Activated CD4-positive, alpha-beta T cell treated with anti-CD3 and anti-CD28 coated beads for 48 hours (primary cell): ENCODE measurements around the gene ZNF680.
"Not testable (repeated sequence)": the region's sequence is repeated elsewhere in the genome, so short reads cannot be mapped to it uniquely, and the experiment has no call there.

ENCODE experiments used
- DNase-seq: peaks from one replicate; pipeline ENCODE4 v3.0.0-alpha.2; 2020

The ZNF680 gene

DNA sequence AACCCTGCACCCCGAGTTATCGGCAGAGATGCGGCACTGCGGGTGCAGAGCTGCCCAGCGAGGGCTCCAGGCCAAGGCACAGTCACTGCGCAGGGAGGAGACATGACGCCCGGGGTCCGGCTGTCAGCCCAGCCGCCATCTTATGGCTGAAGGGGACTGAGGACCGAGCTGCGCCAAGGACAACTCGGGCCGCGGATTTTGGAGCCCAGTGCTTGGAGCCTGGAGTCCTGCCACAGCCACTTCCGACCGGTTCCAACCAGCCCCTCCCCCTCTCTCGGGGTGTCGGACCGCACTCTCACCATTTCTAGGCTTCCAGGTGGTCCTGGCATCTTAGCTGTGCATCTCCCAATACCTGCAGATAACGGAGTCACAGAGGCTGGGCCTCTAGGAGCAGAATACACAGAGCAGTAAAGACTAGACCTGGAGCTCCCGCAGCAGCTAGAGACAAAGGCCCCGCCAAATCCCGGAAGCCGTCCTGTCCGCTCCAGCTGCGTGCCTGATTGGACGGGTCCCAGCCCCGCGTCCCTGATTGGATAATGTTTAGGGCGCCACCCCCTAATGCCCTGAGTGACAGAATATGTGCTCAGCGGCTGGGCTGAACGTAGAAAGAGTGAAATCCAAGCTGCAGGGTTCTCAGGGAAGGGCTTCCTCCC lies at the start of gene ZNF680:
ZNF680 (minus strand) TSS at position 446 of the 653 bp plus-strand sequence; CDS start at position 329, 117 bp downstream.
- DNase-seq, result peak; percentile 92

DNA sequence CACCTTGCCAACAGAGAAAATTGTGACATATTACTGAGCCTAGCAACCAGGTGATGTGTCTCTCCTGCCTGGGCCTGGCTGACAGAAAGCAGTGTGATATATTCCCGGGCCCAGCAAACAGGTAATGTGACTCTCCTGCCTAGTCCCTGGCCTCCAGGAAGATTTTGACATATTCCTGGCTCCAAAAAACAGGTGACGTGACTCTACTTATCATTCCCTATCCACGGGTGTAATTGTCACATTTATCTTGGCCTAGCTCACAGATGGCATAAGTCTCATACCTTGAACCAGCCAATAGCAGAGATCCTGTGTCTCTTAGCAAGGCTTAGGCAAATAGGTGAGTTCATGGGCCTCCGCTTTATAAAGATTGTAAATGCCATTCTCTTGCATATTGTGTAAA lies 49.6 kb upstream of the ZNF680 start:
- no peak for DNase-seq

DNA sequence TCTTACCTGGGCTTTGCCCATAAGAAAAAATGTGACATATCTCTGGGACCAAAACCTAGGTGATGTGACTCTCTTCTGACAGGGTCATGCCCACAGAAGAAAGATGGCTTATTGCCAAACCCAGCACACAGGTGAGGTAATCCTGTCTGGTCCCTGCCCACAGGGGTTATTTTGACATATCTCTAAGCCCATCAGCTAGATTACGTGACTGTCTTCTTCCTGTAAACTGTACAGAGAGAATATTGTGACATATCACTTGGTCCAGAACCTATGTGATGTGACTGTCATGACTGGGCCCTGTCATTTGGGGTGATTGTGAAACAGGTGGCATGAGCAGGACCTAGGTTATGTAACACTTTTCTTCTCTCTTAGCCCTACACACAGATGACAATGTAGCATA lies 48.8 kb upstream of the ZNF680 start:
- no peak for DNase-seq

DNA sequence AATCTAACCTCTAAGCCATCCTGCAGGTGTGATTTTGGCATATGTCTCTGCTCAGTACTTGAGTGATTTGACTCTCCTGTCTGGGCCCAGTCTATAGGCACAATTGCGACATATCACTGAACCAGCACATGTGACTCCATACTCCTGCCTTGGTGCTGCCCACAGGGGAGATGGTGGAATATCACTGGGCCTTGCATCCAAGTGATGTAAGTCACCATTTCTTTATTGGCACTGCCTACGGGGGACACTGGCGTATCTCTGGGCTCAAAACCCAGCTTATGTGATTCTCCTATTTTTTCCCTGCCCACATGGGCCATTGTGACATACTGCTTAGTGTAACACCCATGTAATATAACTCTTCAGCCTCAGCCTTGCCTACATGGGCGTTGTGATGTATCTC lies 48.1 kb upstream of the ZNF680 start:
- no peak for DNase-seq

DNA sequence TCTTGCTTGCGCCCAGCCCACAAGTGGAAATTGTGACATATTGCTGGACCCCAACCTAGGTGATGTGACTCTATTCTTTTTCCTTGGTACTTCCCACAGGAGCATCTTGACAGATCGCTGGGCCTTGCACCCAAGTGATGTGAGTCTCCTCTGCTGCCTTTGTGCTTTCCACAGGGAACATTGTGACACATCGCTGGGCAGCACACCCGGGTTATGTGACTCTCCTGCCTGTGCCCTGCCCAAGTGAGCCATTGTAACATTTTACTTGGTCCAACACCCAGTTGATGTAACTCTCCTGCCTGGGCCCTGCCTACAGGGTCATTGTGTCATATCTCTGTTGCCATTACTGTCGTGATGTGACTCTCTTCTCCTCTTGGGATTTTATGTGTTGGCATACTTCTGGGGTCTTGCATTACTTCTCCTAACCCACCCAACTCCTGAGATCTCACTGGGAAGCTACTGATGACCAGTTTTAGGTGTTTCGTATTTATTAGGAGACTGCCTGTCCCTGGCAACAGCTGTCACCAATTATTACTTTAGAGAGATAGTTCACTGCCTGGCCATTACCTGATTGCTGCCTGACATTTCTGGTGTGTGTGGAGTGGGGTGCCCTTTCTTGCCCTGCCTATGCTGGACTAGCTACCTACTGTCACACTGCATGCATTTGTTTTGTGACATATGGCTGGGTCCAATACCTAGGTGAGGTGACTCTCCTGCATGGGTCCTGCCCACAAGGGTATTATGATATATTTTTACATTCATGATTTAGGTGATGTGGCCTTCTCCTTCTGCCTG lies 45.4 kb upstream of the ZNF680 start:
- no peak for DNase-seq

DNA sequence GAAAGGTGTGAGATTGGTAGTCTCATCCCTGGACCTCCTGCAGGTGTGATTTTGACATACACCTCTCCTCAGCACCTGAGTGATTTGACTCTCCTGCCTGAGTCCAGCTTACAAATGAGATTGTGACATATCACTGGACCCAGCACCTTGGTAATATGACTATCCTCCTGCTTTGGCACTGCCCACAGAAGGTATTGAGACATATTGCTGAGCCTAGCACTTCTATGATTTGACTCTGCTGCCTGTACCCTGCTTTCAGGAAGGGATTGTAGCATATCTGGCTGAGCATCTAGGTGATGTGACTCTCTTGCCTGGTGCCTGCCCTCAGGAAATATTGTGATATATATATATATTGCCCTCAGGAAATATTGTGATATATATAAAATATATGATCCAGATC lies 43.5 kb upstream of the ZNF680 start:
- no peak for DNase-seq

DNA sequence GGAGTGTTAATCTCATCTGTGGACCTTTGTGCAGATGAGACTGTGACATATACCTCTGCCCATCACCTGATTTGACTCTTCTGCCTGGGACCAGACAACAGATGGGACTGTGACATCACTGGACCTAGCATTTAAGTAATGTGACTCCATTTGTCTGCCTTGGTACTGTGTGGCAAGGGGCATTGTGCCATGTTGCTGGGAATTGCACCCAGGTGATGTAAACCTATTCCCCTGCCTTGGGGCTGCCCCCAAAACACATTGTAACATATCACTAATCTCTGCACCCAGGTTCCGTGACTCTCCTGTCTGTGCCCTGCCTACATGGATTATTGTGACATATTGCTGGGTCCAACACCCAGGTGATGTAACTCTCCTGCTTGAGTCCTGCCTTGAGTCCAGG lies 40.4 kb upstream of the ZNF680 start:
- no peak for DNase-seq

DNA sequence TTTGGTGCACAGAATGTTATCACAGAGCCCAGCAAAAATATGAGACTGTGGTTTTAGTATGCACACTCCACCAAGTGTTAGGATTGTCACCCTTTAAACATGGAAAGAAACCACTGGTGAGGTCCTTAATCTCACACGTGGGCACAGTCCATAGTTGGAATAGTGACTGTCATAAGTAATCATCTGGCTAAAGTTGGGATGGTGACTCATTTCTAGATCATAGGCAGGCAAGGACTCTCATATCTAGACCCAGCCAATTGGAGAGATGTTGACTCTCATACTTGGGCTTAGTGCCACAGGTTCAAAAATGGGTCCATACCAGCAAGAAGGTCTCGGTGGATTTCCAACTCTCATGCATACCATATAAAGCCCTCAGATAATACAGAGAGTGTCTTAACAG lies 39.6 kb upstream of the ZNF680 start:
- DNase-seq, result no peak

DNA sequence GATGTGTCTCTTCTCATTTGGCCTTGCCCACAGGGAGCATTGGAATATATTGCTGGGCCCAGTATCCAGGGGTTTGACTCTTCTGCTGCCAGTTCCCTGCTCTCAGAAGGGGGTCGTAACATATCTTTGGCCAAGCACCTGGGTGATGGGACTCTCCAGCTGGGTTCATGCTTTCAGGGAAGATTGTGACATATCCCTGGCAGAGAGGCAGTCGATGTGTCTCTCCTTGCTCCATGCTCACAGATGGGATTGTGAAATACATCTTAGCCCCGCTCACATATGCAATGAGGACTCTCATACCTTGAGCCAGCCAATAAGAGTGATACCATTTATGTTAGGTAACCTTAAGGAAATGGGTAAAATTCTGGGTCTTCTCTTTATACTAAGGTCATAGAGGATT lies 39.2 kb upstream of the ZNF680 start:
- DNase-seq, result no peak

DNA sequence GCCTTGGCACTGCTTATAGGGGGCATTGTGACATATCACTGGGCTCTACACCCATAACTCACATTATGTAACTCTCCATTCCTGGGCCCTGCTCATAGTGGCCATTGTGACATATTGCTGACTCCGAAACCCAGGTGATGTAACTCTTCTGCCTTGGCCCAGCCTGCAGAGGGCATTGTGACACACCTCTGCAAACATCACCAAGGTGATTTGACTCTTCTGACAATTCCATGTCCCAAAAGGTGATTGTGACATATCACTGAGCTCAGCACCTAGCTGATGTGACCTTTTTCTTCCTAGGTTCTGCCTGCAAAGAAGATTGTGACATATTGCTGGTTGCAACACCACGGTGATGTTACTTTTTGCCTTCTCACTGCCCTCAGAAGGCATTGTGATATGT lies 36.5 kb upstream of the ZNF680 start:
- no peak for DNase-seq

DNA sequence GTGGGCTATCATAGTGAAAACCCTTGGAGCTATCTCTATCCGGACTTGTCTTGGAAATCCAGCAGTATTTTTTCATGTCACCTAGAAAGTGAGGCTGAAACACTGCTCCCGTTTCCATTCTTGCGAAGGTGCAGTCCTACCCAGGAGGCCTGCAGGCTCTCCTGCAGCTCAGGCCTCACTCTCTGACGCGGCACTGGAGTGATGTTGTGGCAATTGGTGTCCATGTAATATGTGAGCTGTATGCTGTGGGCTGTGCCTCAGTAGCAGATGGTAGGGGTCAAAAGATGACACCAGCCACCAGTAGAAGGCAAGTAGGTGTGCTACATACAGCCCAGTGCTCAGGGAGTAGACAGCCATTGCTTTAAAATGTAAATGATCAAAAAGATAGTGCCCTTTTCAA lies 28.1 kb upstream of the ZNF680 start:
- no peak for DNase-seq

DNA sequence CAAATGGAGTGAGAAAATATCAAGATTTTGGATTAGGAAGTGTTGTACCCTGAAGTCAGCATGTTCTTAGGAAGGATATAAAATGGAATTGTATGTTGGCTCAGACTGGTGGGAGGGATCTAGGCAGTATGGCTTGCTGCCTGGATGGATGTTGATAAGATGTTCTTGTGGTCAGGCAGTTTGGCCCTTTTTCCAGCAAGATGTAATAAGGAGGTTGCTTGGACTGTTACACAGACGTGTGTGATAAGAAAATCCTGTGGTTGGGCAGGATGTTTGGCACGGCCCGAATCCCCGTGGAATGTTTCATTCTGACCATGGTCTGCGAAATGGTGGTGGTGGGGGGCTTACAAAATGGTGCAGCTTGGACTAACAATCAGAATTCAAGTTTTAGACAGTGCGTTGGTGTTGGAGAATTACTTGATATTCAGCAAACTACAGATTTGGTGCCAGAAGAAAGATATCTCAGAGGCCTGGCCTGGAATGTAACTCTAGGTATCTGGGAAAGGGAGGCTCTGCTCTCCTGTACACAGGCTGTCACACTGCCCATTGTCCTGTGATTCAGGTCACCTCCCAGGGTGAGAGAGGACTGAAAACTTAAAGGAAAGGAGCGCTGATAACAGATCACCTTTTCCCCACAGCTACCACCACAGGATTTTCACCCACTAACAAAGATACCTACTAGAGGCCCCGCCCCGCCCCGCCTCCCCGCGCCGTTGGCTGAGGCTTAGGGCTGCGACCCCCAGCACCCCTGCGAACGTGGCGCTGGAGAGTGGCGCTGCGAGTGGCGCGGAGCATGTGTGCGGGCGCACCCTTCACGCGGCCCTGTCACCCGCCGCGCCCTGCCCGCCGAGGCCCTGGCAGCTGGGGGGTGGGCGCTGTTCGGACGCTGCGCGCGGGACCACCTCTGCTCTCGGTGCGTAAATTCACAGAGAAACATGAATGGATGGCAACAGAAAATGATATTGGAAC lies 19.3 kb upstream of the ZNF680 start:
- DNase-seq, result no peak

DNA sequence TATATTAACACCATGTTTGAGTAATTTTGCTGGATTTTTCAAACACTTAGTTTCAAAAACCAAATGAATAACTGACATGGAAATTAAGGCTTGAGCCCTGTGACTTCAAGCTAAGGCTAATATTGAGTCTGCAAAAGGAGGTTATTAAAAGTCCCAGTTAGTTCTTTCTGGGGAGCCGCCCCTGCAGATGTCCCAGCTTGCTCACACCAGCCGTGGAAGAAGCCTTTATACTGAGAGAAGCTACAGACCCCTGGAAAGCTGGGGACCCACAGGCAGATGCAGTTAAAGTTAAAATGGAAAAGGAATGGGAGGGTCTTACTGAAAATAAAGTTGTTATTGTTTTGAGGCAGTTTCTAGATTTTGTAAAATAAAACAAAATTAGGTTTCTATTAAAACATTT lies 18.5 kb upstream of the ZNF680 start:
- DNase-seq, result no peak

DNA sequence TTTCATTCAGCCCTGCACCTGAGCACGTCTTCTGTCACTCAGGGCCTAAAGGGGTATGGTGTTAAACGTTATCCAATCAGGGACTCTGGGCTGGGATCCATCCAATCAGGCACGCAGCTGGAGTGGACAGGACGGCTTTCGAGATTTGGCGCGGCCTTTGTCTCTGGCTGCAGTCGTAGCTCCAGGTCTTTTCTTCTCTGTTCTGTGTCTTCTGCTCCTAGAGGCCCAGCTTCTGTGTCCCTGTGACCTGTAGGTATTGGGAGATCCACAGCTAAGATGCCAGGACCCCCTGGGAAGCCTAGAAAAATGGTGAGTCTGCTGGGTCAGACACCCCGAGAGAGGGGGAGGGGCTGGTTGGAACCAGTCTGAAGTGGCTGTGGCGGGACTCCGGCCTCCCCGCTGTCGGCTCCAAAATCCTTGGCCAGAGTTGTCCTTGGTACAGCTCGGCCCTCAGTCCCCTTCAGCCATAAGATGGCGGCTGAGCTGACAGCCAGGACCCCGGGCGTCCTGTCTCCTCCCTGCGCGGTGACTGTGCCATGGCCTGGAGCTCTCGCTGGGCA lies 11.7 kb upstream of the ZNF680 start:
- no peak for DNase-seq

DNA sequence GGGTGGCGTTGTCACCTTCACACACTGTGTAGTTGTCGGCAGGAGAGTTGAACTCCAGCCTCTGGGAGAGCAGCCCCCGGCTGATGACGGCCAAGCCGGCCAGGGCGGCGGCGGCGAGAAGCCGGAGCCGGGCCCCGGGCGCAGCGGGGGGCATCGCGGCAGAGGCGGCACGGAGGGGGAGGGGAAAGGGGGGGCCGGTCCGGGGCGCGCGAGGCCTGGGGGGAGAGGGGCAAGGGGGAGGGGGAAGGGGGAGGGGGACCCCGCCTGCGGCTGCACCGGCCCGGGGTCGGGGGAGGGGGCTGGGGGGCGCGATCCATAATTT lies 7.4 kb upstream of the ZNF680 start:
- not testable (repeated sequence) for DNase-seq

DNA sequence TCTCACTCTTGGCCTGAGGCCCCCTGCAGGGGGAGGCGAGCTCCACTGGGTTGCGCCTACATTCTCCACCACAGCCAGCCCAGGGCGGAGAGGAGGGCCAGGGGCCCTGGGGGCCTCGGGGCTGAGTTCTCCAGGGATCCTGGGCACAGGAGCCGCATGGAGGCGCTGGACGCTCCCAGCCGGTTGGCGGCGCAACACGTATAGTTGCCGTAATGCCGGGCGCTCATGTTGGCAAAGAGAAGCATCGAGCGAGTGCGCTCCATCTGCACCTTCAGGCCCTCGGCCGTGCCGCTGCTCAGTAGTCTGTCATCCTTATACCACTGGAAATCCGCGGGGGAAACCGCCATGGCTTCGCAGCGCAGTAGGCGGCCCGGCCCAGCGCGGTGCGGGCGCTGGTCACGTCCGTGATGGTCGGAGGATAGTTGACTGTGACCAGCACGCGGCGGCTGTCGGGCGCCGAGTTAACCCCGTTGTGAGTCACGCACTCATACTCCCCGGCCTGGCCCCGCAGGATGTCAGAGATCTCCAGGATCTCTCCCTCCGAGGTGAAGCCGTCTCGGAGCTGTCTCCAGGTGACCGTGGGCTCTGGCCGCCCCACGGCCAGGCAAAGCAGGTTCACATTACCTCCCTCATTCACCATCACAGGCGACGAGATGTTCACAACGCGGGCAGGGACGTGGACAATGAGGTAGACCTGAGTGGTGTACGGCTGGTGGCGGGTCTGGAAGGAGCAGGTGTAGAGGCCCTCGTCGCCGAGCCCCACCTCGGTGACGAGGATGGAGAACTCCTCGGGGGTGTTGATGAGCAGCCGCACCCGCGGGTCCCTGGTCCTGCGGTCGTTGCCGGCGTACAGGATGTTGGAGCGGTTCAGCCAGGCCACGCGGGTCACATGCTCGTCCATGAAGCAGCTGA lies 6.8 kb upstream of the ZNF680 start:
- peak; percentile 52 for DNase-seq

DNA sequence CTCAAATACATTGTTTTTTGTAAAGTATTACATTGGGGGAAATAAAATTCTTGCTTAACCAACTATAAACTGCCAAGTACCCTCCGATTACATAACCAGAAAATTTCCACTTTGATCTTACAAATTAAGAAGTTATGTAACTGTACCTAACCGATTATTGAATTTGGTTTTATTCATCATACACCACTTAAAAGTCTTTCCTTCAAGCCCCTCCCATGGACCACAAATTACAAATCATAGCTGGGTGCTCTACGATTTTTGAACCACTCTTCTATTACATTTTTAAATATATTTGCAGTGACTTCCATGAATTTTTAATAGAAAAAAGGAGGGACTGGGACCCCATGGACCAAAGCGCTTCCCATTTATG lies 630 bp downstream of the ZNF680 start:
- DNase-seq, result no peak

DNA sequence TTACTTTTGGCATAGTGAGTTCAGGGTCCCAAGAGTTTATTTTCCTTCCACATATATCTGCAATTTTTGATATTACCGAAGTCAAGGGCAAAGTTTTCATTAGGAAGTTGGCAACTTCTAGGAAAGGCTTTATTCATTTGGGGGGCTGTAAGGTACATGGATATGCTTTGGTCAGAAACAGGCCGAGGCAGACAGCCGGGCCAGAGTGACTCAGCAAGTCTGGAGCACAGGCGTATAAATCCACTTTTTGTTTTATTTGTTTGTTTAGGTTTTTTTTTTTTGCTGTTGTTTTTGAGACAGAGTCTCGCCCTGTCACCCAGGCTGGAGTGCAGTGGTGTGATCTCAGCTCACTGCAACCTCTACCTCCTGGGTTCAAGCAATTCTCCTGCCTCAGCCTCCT lies 3.7 kb downstream of the ZNF680 start:
- DNase-seq, result no peak

DNA sequence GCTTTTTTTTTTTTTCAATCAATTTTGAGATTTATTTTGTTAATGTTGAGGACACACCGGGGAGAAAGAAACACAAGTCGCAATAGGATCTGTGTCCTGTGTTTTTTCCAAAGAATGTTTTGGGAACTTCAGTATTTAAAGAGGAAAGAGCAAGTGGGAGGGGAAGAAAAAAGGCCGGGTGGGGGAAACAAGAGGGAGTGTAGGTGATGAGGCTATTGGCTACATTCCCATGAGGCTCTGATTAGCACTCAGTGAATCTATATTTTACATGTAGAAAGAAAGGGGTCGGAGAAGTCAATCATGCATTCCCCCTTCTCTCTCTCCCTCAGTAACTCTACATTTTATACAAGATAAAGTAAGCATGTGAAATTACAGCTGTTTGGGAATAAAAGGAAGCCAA lies 4.1 kb downstream of the ZNF680 start:
- no peak for DNase-seq

DNA sequence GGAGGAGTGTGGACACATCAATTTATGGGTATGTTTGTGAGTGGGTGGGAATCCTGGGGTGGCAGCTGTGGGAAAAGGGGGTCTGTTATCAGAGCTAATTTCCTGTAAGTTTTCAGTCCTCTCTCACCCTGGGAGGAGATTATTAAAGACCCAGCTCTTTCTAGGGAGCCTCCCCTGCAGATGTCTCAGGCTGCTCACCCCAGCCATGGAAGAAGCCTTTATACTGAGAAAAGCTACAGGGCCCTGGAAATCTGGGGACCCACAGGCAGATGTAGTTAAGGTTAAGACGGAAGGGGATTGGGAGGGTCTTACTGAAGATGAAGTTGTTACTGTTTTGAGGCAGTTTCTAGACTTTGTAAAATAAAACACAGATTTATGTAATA lies 4.6 kb downstream of the ZNF680 start:
- DNase-seq, result no peak

DNA sequence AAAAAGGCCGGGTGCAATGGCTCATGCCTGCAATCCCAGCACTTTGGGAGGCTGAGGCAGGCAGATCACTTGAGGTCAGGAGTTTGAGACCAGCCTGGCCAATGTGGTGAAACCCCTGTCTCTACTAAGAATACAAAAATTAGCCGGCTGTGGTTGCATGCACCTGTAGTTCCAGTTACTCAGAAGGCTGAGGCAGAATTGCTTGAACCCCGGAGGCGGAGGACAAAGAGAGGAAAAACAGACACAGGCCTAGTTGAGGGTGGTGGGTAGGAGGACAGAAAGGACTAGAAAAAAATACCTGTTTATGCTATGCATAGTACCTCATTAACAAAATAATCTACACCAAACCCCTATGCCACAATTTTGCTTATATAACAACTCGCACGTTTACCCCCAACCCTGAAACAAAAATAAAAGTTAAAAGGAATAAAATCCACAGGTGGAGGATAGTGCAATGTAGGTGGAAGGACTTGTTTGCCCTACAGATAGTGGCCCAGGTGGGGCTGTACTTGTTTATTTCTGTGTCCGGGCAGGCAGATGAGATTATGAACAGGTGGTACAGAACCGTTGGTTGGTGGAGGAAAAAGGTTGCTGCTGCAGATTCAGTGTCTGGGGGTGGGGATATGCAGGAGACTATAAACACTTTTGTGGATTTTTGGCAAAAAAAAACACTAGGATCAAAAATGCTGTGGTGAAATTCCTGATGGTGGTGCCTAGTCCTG lies 5.1 kb downstream of the ZNF680 start:
- no peak for DNase-seq

DNA sequence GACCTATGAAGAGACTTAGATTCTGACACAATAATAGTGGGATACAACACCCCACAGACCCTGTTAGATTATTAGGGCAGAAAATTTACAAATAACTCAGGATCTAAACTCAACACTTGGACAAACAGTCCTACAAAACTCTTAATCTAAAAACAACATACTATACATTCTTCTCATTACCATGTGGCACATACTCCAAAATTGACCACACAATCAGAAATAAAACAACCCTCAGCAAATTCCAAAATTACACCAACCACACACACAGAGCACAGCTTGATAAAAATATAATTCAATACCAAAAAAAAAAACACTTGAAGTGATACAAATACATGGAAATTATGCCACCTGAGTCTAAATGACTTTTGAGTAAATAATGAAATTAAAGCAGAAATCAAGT lies 7.8 kb downstream of the ZNF680 start:
- no peak for DNase-seq
